Muscle of leg (tissue), 11 donors: ENCODE data around the gene RNPEPL1. TPM values are rescaled to one million over a fixed set of nuclear protein-coding genes. Genes with fewer than 3 reads are reported as not detected.

Source experiments
- DNase-seq: peaks from one replicate; pipeline ENCODE4 v3.0.0; 2013
- H3K27ac ChIP-seq: one replicate; pipeline ENCODE4 v1.5.1; 2013; ENCODE audit warnings: mild to moderate bottlenecking, low read length, control low read depth
- H3K27me3 ChIP-seq: one replicate; pipeline ENCODE4 v1.6.1; 2013; ENCODE audit warnings: low read length; ENCODE audit not compliant: control insufficient read depth, insufficient read depth
- H3K36me3 ChIP-seq: one replicate; pipeline ENCODE4 v1.6.1; 2013; ENCODE audit warnings: low read length; ENCODE audit not compliant: control insufficient read depth, insufficient read depth
- H3K4me1 ChIP-seq: one replicate; pipeline ENCODE4 v1.6.1; 2013; ENCODE audit warnings: low read length; ENCODE audit not compliant: control insufficient read depth, insufficient read depth
- H3K4me3 ChIP-seq: one replicate; pipeline ENCODE4 v1.5.1; 2013; ENCODE audit warnings: low read length, control low read depth
- H3K9me3 ChIP-seq: replicated peaks from 2 replicates; pipeline ENCODE4 v1.6.1; 2013; ENCODE audit warnings: low read depth, low read length; ENCODE audit not compliant: control insufficient read depth
- WGBS: methylation state at CpG from one replicate; pipeline ENCODE4 v1.1.5; 2013; ENCODE audit warnings: missing lambda C conversion rate; ENCODE audit not compliant: insufficient coverage; 5-methylcytosine and 5-hydroxymethylcytosine counted together
- polyA plus RNA-seq, 8 donors: library from polyadenylated mRNA; unstranded; fragments of 120-200 nt; gene quantifications; one replicate each; pipeline versions ENCODE4 v1.2.1 to v1.2.3, GENCODE V29; 2013; ENCODE audit warnings: inconsistent platforms in 1 of 8, low replicate concordance in 1 of 8; ENCODE audit not compliant: insufficient read length in 8 of 8, insufficient read depth in 1 of 8
- total RNA-seq: library from RNA; stranded (reverse); fragments of 120-200 nt; gene quantifications from one replicate; pipeline ENCODE4 v1.2.4, GENCODE V29; 2013

RNPEPL1 gene
- total and polyA plus RNA-seq, 9 donors, result 13.6 to 38.8 (median 32.0) TPM

DNA sequence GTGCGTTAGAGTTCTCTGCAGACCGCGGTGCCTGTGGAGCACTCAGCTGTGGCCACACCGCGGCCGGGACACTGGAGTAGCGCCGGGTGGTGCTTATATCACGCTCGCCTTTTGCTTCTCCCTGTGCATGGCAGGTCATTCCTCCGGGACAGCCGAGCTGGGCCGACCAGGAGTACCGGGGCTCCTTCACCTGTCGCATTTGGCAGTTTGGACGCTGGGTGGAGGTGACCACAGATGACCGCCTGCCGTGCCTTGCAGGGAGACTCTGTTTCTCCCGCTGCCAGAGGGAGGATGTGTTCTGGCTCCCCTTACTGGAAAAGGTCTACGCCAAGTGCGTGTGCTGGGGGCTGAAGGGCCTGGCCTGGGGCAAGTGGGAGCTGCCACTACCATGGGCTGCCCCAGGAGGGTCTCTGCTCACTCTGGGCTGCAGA, 22.4 kb downstream of the RNPEPL1 start:
- Histone ChIP-seq H3K36me3 (peaks cover 46% of the 10 kb centered on the region), H3K27ac (no peak overlapping the region), H3K9me3 (no peaks in the 10 kb centered on the region), H3K27me3 (no peaks in the 10 kb centered on the region), H3K4me3 (no peak overlapping the region), H3K4me1 (peaks cover 17% of the 10 kb centered on the region)
- no peak for DNase-seq
- WGBS, result 93% methylated on average over 21 of the region's 21 CpGs

DNA sequence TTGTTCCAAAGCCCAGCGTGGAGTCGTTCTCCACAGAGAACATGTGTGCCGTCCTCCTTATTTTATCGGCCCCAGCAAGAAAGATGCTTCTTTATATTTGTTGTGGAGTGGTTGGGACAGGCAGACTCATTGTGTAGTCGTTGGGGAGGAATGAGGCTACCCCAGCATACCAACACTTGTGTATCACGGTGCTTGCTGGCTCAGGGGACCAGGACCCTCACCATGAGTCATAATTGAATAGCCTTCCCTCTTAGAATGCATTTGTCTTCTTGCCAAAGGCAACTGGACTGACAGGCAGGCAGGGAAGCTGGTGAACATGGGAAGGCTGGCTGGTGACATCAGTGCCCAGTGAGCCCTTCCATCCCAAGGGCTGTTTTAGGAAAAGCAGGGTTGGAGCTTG, 22.9 kb downstream of the RNPEPL1 start:
- 60% methylated on average over 1 of the region's 6 CpGs for WGBS
- H3K4me3 ChIP-seq, result no peak overlapping the region
- H3K27ac ChIP-seq, result no peak overlapping the region
- no peak for DNase-seq
- H3K27me3 ChIP-seq, result no peaks in the 10 kb centered on the region
- H3K9me3 ChIP-seq, result no peaks in the 10 kb centered on the region
- H3K36me3 ChIP-seq, result peaks cover 51% of the 10 kb centered on the region
- H3K4me1 ChIP-seq, result peaks cover 17% of the 10 kb centered on the region

DNA sequence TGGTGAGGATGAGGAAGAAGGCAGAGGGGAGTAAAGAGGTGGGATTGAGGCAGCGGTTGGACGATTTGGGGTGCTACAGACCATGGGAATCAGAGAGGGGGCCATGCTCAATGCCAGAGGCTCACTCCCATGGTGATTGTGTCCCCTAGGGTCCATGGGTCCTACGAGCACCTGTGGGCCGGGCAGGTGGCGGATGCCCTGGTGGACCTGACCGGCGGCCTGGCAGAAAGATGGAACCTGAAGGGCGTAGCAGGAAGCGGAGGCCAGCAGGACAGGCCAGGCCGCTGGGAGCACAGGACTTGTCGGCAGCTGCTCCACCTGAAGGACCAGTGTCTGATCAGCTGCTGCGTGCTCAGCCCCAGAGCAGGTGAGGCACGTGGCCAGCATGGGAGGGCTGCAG, 23.5 kb downstream of the RNPEPL1 start:
- H3K27me3 ChIP-seq, result no peaks in the 10 kb centered on the region
- no peak overlapping the region for H3K4me3 ChIP-seq
- no peak overlapping the region for H3K27ac ChIP-seq
- peaks cover 17% of the 10 kb centered on the region for H3K4me1 ChIP-seq
- 91% methylated on average over 13 of the region's 13 CpGs for WGBS
- no peaks in the 10 kb centered on the region for H3K9me3 ChIP-seq
- DNase-seq, result no peak
- H3K36me3 ChIP-seq, result peaks cover 56% of the 10 kb centered on the region

DNA sequence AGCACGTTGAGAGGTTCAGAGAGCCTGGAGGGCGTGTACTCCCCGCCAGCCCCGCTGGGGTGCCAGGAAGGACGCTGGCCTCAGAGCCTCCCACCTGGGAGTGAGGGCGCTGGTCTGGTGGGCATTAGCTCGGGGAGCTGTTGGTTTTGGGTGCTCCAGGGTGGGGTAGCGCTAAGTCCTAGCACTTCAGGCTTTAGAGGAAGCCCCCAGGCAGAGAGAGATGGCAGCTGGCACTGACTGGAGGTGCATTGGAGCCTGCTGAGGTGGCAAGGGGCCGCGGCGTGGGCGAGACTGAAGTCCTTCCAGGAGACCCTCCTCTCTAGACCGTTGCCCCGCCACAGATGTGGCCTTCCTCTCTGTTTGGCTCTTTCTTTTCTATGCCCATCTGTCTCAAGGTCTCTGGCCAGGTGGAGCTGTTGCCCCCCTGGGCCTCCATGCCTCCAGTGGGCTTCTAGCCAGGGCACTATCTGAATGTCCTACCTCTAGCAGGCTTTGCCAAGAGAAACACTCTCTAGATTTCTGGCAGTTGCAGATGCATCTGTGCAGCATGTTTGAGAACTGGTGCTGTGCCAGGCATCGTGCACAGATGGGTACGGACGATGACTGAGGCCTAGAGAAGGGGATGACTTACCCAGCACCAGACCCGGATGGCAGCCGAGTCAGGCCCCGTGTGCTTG, 24.9 kb downstream of the RNPEPL1 start:
- Histone ChIP-seq H3K4me1 (peaks cover 5% of the 10 kb centered on the region), H3K27me3 (no peaks in the 10 kb centered on the region), H3K9me3 (no peaks in the 10 kb centered on the region), H3K27ac (no peak overlapping the region), H3K4me3 (no peak overlapping the region), H3K36me3 (peaks cover 68% of the 10 kb centered on the region)
- 89% methylated on average over 19 of the region's 20 CpGs for WGBS
- no peak for DNase-seq

DNA sequence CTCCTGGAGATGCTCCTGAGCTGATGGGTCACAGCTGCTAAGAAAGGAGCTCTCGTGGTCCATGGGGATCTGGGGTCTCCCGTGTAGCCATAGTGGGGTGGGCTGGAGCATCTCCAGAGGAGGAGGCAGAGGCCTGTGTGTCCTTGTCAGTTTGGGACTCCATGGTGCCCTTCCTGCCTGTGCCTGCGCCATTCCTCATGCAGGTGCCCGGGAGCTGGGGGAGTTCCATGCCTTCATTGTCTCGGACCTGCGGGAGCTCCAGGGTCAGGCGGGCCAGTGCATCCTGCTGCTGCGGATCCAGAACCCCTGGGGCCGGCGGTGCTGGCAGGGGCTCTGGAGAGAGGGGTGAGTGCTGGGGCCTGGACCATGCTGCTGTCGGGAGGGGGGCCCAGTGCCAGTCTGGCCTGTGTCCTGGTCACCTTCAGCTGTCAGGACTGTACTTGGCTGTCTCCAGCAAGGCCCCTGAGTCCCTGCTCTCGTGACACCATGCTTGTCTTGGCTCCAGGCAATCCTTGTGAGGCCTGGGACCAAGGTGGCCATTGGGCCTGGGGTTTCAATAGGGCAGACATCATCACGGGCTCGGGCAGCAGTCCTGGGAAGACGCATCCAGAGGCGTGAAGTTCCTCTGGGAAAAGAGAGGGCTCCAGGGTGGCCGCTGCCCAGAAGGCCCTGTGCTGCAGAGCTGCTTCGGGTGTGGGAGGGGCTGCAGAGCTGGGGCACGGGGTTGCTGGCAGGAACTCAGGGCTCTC, 25.6 kb downstream of the RNPEPL1 start:
- no peaks in the 10 kb centered on the region for H3K9me3 ChIP-seq
- no peaks in the 10 kb centered on the region for H3K4me1 ChIP-seq
- no peak for DNase-seq
- peaks cover 75% of the 10 kb centered on the region for H3K36me3 ChIP-seq
- H3K27me3 ChIP-seq, result no peaks in the 10 kb centered on the region
- H3K27ac ChIP-seq, result no peak overlapping the region
- WGBS, result 73% methylated on average over 17 of the region's 19 CpGs
- no peak overlapping the region for H3K4me3 ChIP-seq

GRCh38 chr2:240594511-240595380, 26.5 kb downstream of the RNPEPL1 start:
- Histone ChIP-seq H3K27me3 (no peaks in the 10 kb centered on the region), H3K9me3 (no peaks in the 10 kb centered on the region), H3K4me3 (no peak overlapping the region), H3K36me3 (peaks cover 73% of the 10 kb centered on the region), H3K4me1 (no peaks in the 10 kb centered on the region), H3K27ac (no peak overlapping the region)
- DNase-seq, result no peak
- 81% methylated on average over 34 of the region's 34 CpGs for WGBS

GRCh38 chr2:240595381-240596079, 27.2 kb downstream of the RNPEPL1 start:
- Histone ChIP-seq H3K4me3 (no peak overlapping the region), H3K27ac (no peak overlapping the region)

DNA sequence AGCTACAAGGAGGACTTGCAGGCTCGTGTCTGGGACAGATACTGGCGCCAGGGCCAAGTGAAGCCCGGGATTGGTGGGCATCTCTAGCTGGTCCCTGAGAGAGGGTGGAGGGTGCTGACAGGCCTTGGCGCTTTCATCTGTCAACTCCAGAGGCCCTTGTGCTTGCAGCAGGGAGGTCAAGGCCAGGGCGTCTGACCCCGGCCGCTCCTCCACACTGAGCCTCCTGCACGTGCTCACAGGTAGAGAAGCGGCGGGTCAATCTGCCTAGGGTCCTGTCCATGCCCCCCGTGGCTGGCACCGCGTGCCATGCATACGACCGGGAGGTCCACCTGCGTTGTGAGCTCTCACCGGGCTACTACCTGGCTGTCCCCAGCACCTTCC, 27.8 kb downstream of the RNPEPL1 start:
- WGBS, result 92% methylated on average over 17 of the region's 17 CpGs
- H3K9me3 ChIP-seq, result no peaks in the 10 kb centered on the region
- no peak overlapping the region for H3K27ac ChIP-seq
- DNase-seq, result no peak
- H3K27me3 ChIP-seq, result no peaks in the 10 kb centered on the region
- H3K36me3 ChIP-seq, result peaks cover 73% of the 10 kb centered on the region
- no peaks in the 10 kb centered on the region for H3K4me1 ChIP-seq
- no peak overlapping the region for H3K4me3 ChIP-seq

More at GRCh38 chr2:240595381-240596079, 27.2 kb downstream of the RNPEPL1 start:
- H3K36me3 ChIP-seq, result peaks cover 75% of the 10 kb centered on the region
- no peaks in the 10 kb centered on the region for H3K4me1 ChIP-seq
- 60% methylated on average over 18 of the region's 18 CpGs for WGBS
- H3K27me3 ChIP-seq, result no peaks in the 10 kb centered on the region
- no peak for DNase-seq
- H3K9me3 ChIP-seq, result no peaks in the 10 kb centered on the region

- WGBS, result 78% methylated on average over 15 of the region's 23 CpGs
- Histone ChIP-seq H3K4me3 (no peak overlapping the region), H3K9me3 (no peaks in the 10 kb centered on the region), H3K4me1 (no peaks in the 10 kb centered on the region), H3K36me3 (peaks cover 72% of the 10 kb centered on the region), H3K27me3 (no peaks in the 10 kb centered on the region), H3K27ac (no peak overlapping the region)
- no peak for DNase-seq
These were observed 28.2 kb downstream of the RNPEPL1 start for GRCh38 chr2:240596491-240596931.
